Measurements from ENCODE around the gene GPR39. TPM values are rescaled to one million over a fixed set of nuclear protein-coding genes. Genes with fewer than 3 reads are reported as not detected.

GPR39 gene
- total RNA-seq (2021) (14.1 and 20.9 TPM in 2 replicates), Bru-seq, nascent RNA (percentile 79 among the genes with signal in this experiment), BruChase-seq, experiment 1, labeled RNA remaining after a 2-hour chase (percentile 81 among the genes with signal in this experiment), BruChase-seq, experiment 2, labeled RNA remaining after a 6-hour chase (percentile 63 among the genes with signal in this experiment)
- long read RNA-seq, partial matches to known transcripts = 1 of 4 reads
- long read RNA-seq, other reads (novel, unspliced or antisense) = 3 of 4 reads

- TSS peak; percentile 35 for BruUV-seq (replicated peaks)
- DNase-seq = peak in 1 of 2 experiments; percentile 45
- H3K27ac ChIP-seq = peak within 1 kb of the TSS; percentile 95
- no peaks in the 10 kb centered on the region for H3K9me3 ChIP-seq (ENCODE audit: insufficient read depth, low read depth)
- peak within 1 kb of the TSS; percentile 99 for H3K4me2 ChIP-seq
- H4K20me1 ChIP-seq (ENCODE audit: insufficient read depth) = peaks cover 7% of the 10 kb centered on the region; the same call in 1 of the 2 replicates
- ChIA-PET CTCF (interaction anchor here (1.2 to 1.3 kb wide), 2 partner anchors 68 kb away, joined by 5 read pairs; no protein-coding TSS in a partner anchor), POLR2A (ENCODE audit: unreplicated experiment) (interaction anchor here (0.5 kb wide), 1 partner anchor 65 kb away, joined by 4 read pairs; no protein-coding TSS in a partner anchor)
- TF ChIP-seq EZH2 (IDR thresholded peaks at IDR 0.05; ENCODE audit: low read depth) (no peak), CTCF (conservative IDR thresholded peaks at IDR 0.05) (peak; percentile 86)
- H3K79me2 ChIP-seq (ENCODE audit: low read depth) = peaks cover 52% of the 10 kb centered on the region
- H3F3A ChIP-seq (ENCODE audit: insufficient read depth, low read depth) = peaks cover 23% of the 10 kb centered on the region
- H2AFZ ChIP-seq = peak within 1 kb of the TSS; percentile 82
- no peaks in the 10 kb centered on the region for H3K27me3 ChIP-seq (ENCODE audit: insufficient read depth, low read depth)
- peaks cover 55% of the 10 kb centered on the region for H3K4me1 ChIP-seq (replicated peaks; ENCODE audit: insufficient read depth)
- peak within 1 kb of the TSS; percentile 73 for H3K4me3 ChIP-seq
- H3K9me2 ChIP-seq (ENCODE audit: insufficient read depth) = no peaks in the 10 kb centered on the region
- intact Hi-C loops (cut with micrococcal nuclease; ENCODE audit: unreplicated experiment) = loop anchor here (1.0 to 10.0 kb wide), 6 partner anchors 13 to 255 kb away; partner anchors contain the start of gene LYPD1
- no peaks in the 10 kb centered on the region for H3K36me3 ChIP-seq (ENCODE audit: low read depth)
Observed at GRCh38 chr2:132416723-132417395, at the start of gene GPR39. TSS of gene GPR39 (plus strand) at chr2:132416805.

GRCh38 chr2:132368191-132368590 is 48.4 kb upstream of the GPR39 start:
- CTCF ChIA-PET = no interaction called here
- Histone ChIP-seq H3K79me2 (ENCODE audit: low read depth) (no peaks in the 10 kb centered on the region), H3K4me3 (no peak overlapping the region), H3K4me1 (replicated peaks; ENCODE audit: insufficient read depth) (peaks cover 5% of the 10 kb centered on the region), H4K20me1 (ENCODE audit: insufficient read depth) (no peaks in the 10 kb centered on the region), H3F3A (ENCODE audit: insufficient read depth, low read depth) (0 out of 2 replicates have a peak, but pooled peaks cover 2% of the 10 kb centered on the region), H3K9me2 (ENCODE audit: insufficient read depth) (no peaks in the 10 kb centered on the region), H3K27me3 (ENCODE audit: insufficient read depth, low read depth) (no peaks in the 10 kb centered on the region), H3K4me2 (no peak overlapping the region), H3K36me3 (ENCODE audit: low read depth) (no peaks in the 10 kb centered on the region), H3K27ac (no peak overlapping the region), H3K9me3 (ENCODE audit: insufficient read depth, low read depth) (0 out of 2 replicates have a peak, but pooled peaks cover 14% of the 10 kb centered on the region), H2AFZ (no peak overlapping the region)
- intact Hi-C loops (cut with micrococcal nuclease; ENCODE audit: unreplicated experiment) = no loop called here
- TF ChIP-seq CTCF (conservative IDR thresholded peaks at IDR 0.05) = no peak
- TF ChIP-seq EZH2 (IDR thresholded peaks at IDR 0.05; ENCODE audit: low read depth) = no peak
- no TSS peak for BruUV-seq (replicated peaks)
- POLR2A ChIA-PET (ENCODE audit: unreplicated experiment) = no interaction called here
- no peak for DNase-seq

GRCh38 chr2:132372276-132372675 is 44.3 kb upstream of the GPR39 start:
- no peaks in the 10 kb centered on the region; the same call in 1 of the 2 replicates for H3K9me3 ChIP-seq (ENCODE audit: insufficient read depth, low read depth)
- H3K4me3 ChIP-seq = no peak overlapping the region
- H3K4me1 ChIP-seq (replicated peaks; ENCODE audit: insufficient read depth) = peaks cover 28% of the 10 kb centered on the region
- no peaks in the 10 kb centered on the region for H3K79me2 ChIP-seq (ENCODE audit: low read depth)
- H3K4me2 ChIP-seq = no peak overlapping the region
- no TSS peak for BruUV-seq (replicated peaks)
- H3K9me2 ChIP-seq (ENCODE audit: insufficient read depth) = no peaks in the 10 kb centered on the region
- TF ChIP-seq CTCF (conservative IDR thresholded peaks at IDR 0.05) (no peak), EZH2 (IDR thresholded peaks at IDR 0.05; ENCODE audit: low read depth) (no peak)
- H3K36me3 ChIP-seq (ENCODE audit: low read depth) = no peaks in the 10 kb centered on the region
- intact Hi-C loops (cut with micrococcal nuclease; ENCODE audit: unreplicated experiment) = no loop called here
- ChIA-PET POLR2A (ENCODE audit: unreplicated experiment) (no interaction called here), CTCF (no interaction called here)
- no peaks in the 10 kb centered on the region for H3K27me3 ChIP-seq (ENCODE audit: insufficient read depth, low read depth)
- DNase-seq = no peak
- no peaks in the 10 kb centered on the region for H4K20me1 ChIP-seq (ENCODE audit: insufficient read depth)
- H3F3A ChIP-seq (ENCODE audit: insufficient read depth, low read depth) = peaks cover 24% of the 10 kb centered on the region; the same call in 1 of the 2 replicates
- no peak overlapping the region for H2AFZ ChIP-seq
- no peak overlapping the region for H3K27ac ChIP-seq
